B cell (primary cell): Measurements from ENCODE around the gene RAD51. TPM values are rescaled to one million over a fixed set of nuclear protein-coding genes. Genes with fewer than 3 reads are reported as not detected.
A peak's percentile ranks its signal among the peaks of the same experiment; 100 is the strongest.

Source experiments
- ATAC-seq: fragments of 200-7000 bp; cut with Tn5 transposase; one replicate; pipeline ENCODE4 v1.10.0; 2021; ENCODE audit warnings: low read depth, mild to moderate bottlenecking, moderate number of reproducible peaks, moderate library complexity
- CTCF ChIA-PET: fragments of 350-600 bp; sonication (Branson Sonifier 250); formaldehyde crosslinking; loops from one replicate; lab custom pipeline; 2021; ENCODE audit warnings: antibody characterized with exemption, inconsistent platforms; lab: Charles Lee
- POLR2A ChIA-PET: fragments of 350-600 bp; sonication (Branson Sonifier 250); formaldehyde crosslinking; loops from one replicate; lab custom pipeline; 2021; ENCODE audit warnings: antibody characterized with exemption; lab: Charles Lee
- DNase-seq: peaks from one replicate; pipeline ENCODE4 v3.0.0; 2013
- H2AFZ ChIP-seq: 2 replicates; pipeline ENCODE4 v1.6.1; 2012; ENCODE audit warnings: mild to moderate bottlenecking, low read depth, low read length; ENCODE audit not compliant: insufficient read depth, poor library complexity, severe bottlenecking
- H3K27ac ChIP-seq, 2 donors: 1 replicate in 1 of 2; 2 replicates in 1 of 2; pipeline ENCODE4 v1.5.1; 2012 to 2013; ENCODE audit warnings: low read length in 2 of 2, mild to moderate bottlenecking in 2 of 2, moderate library complexity in 1 of 2
- H3K27me3 ChIP-seq, 4 experiments: fragments of 200-600 bp in 1 of 4; sonication (generic) in 1 of 4; replicated peaks in 1 of 4; 1 replicate in 2 of 4; 2 replicates in 2 of 4; pipeline versions ENCODE4 v1.6.1 to v1.7.0; 2013 to 2016; ENCODE audit warnings: low read length in 3 of 4, mild to moderate bottlenecking in 2 of 4, mixed read lengths in 1 of 4, moderate library complexity in 1 of 4; ENCODE audit not compliant: insufficient read depth in 4 of 4, control insufficient read depth in 3 of 4; ENCODE audit errors: control extremely low read depth in 1 of 4
- H3K36me3 ChIP-seq, 2 experiments: replicated peaks in 1 of 2; 1 replicate in 1 of 2; 2 replicates in 1 of 2; pipeline versions ENCODE4 v1.6.1 to v1.7.1; 2013; ENCODE audit warnings: low read length in 1 of 2; ENCODE audit not compliant: insufficient read depth in 2 of 2, control insufficient read depth in 1 of 2; ENCODE audit errors: control extremely low read depth in 1 of 2, extremely low read depth in 1 of 2
- H3K4me1 ChIP-seq, 2 donors: fragments of 200-600 bp in 1 of 2; sonication (generic) in 1 of 2; 1 replicate in 1 of 2; 2 replicates in 1 of 2; pipeline versions ENCODE4 v1.5.1 to v1.6.1; 2013 to 2017; ENCODE audit warnings: low read length in 2 of 2; ENCODE audit not compliant: control insufficient read depth in 2 of 2, insufficient read depth in 2 of 2
- H3K4me2 ChIP-seq: replicated peaks from 2 replicates; pipeline ENCODE3; 2012; ENCODE audit warnings: mild to moderate bottlenecking, low read depth, low read length; ENCODE audit not compliant: poor library complexity, severe bottlenecking
- H3K4me3 ChIP-seq, 5 experiments: fragments of 200-600 bp in 1 of 5; sonication (generic) in 1 of 5; 1 replicate in 3 of 5; 2 replicates in 2 of 5; pipeline versions ENCODE4 v1.5.1 to v1.7.0; 2011 to 2016; ENCODE audit warnings: low read length in 4 of 5, mild to moderate bottlenecking in 4 of 5, low read depth in 2 of 5, control low read depth in 1 of 5, moderate library complexity in 1 of 5; ENCODE audit not compliant: insufficient read depth in 1 of 5; ENCODE audit errors: control extremely low read depth in 1 of 5, extremely low read depth in 1 of 5
- H3K79me2 ChIP-seq: fragments of 200-600 bp; sonication (generic); one replicate; pipeline ENCODE4 v1.6.0; 2016; ENCODE audit warnings: low read length; ENCODE audit not compliant: control insufficient read depth, insufficient read depth
- H3K9ac ChIP-seq: fragments of 200-600 bp; sonication (generic); 2 replicates; pipeline ENCODE4 v1.6.1; 2017; ENCODE audit warnings: mild to moderate bottlenecking, low read length, moderate library complexity
- H3K9me3 ChIP-seq, 3 donors: one replicate each; pipeline versions ENCODE4 v1.6.1 to v1.7.1; 2013; ENCODE audit warnings: low read length in 2 of 3; ENCODE audit not compliant: control insufficient read depth in 2 of 3, insufficient read depth in 1 of 3; ENCODE audit errors: control extremely low read depth in 1 of 3
- H4K20me1 ChIP-seq: 2 replicates; pipeline ENCODE4 v1.6.0; 2012; ENCODE audit warnings: mild to moderate bottlenecking, low read length; ENCODE audit not compliant: insufficient read depth, control insufficient read depth, poor library complexity, severe bottlenecking
- H3K27ac Mint-ChIP-seq: one replicate; pipeline ENCODE4 v1.8.0; 2021; ENCODE audit warnings: mixed read lengths
- H3K27me3 Mint-ChIP-seq: one replicate; pipeline ENCODE4 v1.8.0; 2021; ENCODE audit warnings: mixed read lengths
- H3K4me1 Mint-ChIP-seq: one replicate; pipeline ENCODE4 v1.8.0; 2021; ENCODE audit warnings: mixed read lengths
- H3K4me3 Mint-ChIP-seq: one replicate; pipeline ENCODE4 v1.8.0; 2021; ENCODE audit warnings: mixed read lengths
- H3K9me3 Mint-ChIP-seq: one replicate; pipeline ENCODE4 v1.8.0; 2022; ENCODE audit warnings: mixed read lengths; ENCODE audit not compliant: insufficient read depth
- EZH2 ChIP-seq: IDR thresholded peaks from 2 replicates; pipeline ENCODE4 v1.6.1; 2012; ENCODE audit warnings: borderline replicate concordance, low read depth, mild to moderate bottlenecking, moderate library complexity, low read length; ENCODE audit not compliant: insufficient read depth, poor library complexity, severe bottlenecking
- WGBS: methylation state at CpG from one replicate; pipeline ENCODE4 v1.1.5; 2013; ENCODE audit warnings: missing lambda C conversion rate; ENCODE audit not compliant: insufficient coverage; 5-methylcytosine and 5-hydroxymethylcytosine counted together
- intact Hi-C: fragments of 100-400 bp; cut with micrococcal nuclease; formaldehyde crosslinking; loops from one replicate; pipeline ENCODE4 v1.10.0; 2022
- polyA plus RNA-seq: library from polyadenylated mRNA; depleted of rRNA; stranded (reverse); fragments of >200 nt; gene quantifications from 2 replicates; pipeline ENCODE4 v1.2.3, GENCODE V29; 2012
- total RNA-seq, 2 donors: library from RNA; stranded (reverse); fragments of 120-200 nt in 1 of 2; gene quantifications; 1 replicate in 1 of 2; 2 replicates in 1 of 2; pipeline versions ENCODE4 v1.2.3 to v1.2.4, GENCODE V29; 2013 to 2022
- TF ChIP-seq, protein P1 (sequence below): fragments of 200-600 bp; IDR thresholded peaks from one replicate; pipeline ENCODE4 v1.8.0; 2022; ENCODE audit warnings: antibody characterized with exemption, mild to moderate bottlenecking

Gene RAD51
- total and polyA plus RNA-seq, 2 donors (not counting 1 experiment from before 2014, with no cell fraction given): 0.67 to 1.9 TPM

DNA sequence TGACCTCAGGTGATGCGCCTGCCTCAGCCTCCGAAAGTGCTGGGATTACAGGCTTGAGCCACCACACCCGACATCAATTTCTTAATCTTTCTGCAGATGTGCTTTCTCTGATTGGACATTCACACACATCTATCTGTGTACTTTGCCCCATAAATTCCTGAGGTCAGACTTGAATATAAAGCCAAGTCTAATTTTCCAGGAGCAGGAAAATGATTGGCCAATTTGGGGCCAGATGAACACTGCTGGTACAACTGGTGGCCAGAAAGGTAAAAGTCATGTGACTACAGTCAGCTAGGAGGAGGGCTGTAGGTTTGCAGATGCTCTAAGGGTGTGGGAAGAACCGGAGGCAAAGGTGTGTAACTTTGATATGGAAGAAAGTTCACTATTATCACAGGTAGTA is 3.2 kb upstream of the RAD51 start:
- CTCF ChIA-PET: interaction anchor here (1.6 to 4.6 kb wide), 2 partner anchors 12 to 172 kb away, joined by 5 to 25 read pairs; no protein-coding TSS in a partner anchor
- DNase-seq (no peak), ATAC-seq (no peak)
- Histone ChIP-seq H3K27ac (no peak overlapping the region), H3K36me3 (peaks cover 0 to 4% of the 10 kb centered on the region in 2 experiments), H3K27me3 (no peaks in the 10 kb centered on the region), H3K9ac (no peak overlapping the region), H3K4me2 (no peak overlapping the region), H3K4me3 (no peak overlapping the region), H3K79me2 (no peaks in the 10 kb centered on the region), H3K4me1 (peaks cover 7 to 18% of the 10 kb centered on the region in 2 donors), H4K20me1 (no peaks in the 10 kb centered on the region), H3K9me3 (no peaks in the 10 kb centered on the region), H2AFZ (no peak overlapping the region)
- POLR2A ChIA-PET: no interaction called here
- intact Hi-C loops: loop anchor here (10.0 kb wide), 1 partner anchor 1283 kb away; the partner anchor contains the start of gene EHD4
- Mint-ChIP-seq H3K27me3 (no peaks in the 10 kb centered on the region), H3K27ac (peak overlapping the region; percentile 7), H3K4me3 (no peak overlapping the region), H3K9me3 (no peaks in the 10 kb centered on the region), H3K4me1 (peaks cover 25% of the 10 kb centered on the region)
- TF ChIP-seq, protein P1, sequence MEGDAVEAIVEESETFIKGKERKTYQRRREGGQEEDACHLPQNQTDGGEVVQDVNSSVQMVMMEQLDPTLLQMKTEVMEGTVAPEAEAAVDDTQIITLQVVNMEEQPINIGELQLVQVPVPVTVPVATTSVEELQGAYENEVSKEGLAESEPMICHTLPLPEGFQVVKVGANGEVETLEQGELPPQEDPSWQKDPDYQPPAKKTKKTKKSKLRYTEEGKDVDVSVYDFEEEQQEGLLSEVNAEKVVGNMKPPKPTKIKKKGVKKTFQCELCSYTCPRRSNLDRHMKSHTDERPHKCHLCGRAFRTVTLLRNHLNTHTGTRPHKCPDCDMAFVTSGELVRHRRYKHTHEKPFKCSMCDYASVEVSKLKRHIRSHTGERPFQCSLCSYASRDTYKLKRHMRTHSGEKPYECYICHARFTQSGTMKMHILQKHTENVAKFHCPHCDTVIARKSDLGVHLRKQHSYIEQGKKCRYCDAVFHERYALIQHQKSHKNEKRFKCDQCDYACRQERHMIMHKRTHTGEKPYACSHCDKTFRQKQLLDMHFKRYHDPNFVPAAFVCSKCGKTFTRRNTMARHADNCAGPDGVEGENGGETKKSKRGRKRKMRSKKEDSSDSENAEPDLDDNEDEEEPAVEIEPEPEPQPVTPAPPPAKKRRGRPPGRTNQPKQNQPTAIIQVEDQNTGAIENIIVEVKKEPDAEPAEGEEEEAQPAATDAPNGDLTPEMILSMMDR: no peak
- TF ChIP-seq EZH2: no peak
- 100% methylated on average over 3 of the region's 4 CpGs for WGBS
